Activated CD4-positive, alpha-beta T cell treated with anti-CD3 and anti-CD28 coated beads for 36 hours (primary cell): Measurements from ENCODE around the gene GLT6D1. TPM values are rescaled to one million over a fixed set of nuclear protein-coding genes. Genes with fewer than 3 reads are reported as not detected.

Source experiments
- ATAC-seq: fragments of 200-7000 bp; cut with Tn5 transposase; one replicate; pipeline ENCODE4 v1.10.0; 2021; ENCODE audit warnings: mild to moderate bottlenecking, moderate library complexity
- CTCF ChIA-PET: fragments of 350-600 bp; sonication (Branson Sonifier 250); formaldehyde crosslinking; loops from one replicate; lab custom pipeline; 2021; ENCODE audit warnings: antibody characterized with exemption; lab: Charles Lee
- POLR2A ChIA-PET: fragments of 350-600 bp; sonication (Branson Sonifier 250); formaldehyde crosslinking; loops from one replicate; lab custom pipeline; 2021; ENCODE audit warnings: antibody characterized with exemption, inconsistent platforms; lab: Charles Lee
- DNase-seq: peaks from one replicate; pipeline ENCODE4 v3.0.0-alpha.2; 2020
- H3K27ac Mint-ChIP-seq: one replicate; pipeline ENCODE4 v1.8.0; 2021; ENCODE audit warnings: mixed read lengths
- H3K27me3 Mint-ChIP-seq: one replicate; pipeline ENCODE4 v1.8.0; 2021; ENCODE audit warnings: mixed read lengths
- H3K36me3 Mint-ChIP-seq: one replicate; pipeline ENCODE4 v1.8.0; 2021; ENCODE audit warnings: low read depth, mixed read lengths
- H3K4me1 Mint-ChIP-seq: one replicate; pipeline ENCODE4 v1.8.0; 2021; ENCODE audit warnings: mixed read lengths
- H3K4me3 Mint-ChIP-seq: one replicate; pipeline ENCODE4 v1.8.0; 2021; ENCODE audit warnings: mild to moderate bottlenecking, moderate library complexity, mixed read lengths
- H3K9me3 Mint-ChIP-seq: one replicate; pipeline ENCODE4 v1.8.0; 2021; ENCODE audit warnings: low read depth, mixed read lengths
- intact Hi-C, 2 experiments: fragments of 100-400 bp; cut with DNase I in 1 of 2; cut with micrococcal nuclease in 1 of 2; formaldehyde crosslinking; loops; one replicate each; pipeline versions ENCODE4 v1.14.2 to v1.15.1; 2022 to 2024; cut with DNase I, micrococcal nuclease
- total RNA-seq, 2 experiments: library from RNA; stranded (reverse); gene quantifications; one replicate each; pipeline ENCODE4 v1.2.3, GENCODE V29; 2021

Gene GLT6D1
- total RNA-seq, 2 experiments from 2014 or later: not detected

DNA sequence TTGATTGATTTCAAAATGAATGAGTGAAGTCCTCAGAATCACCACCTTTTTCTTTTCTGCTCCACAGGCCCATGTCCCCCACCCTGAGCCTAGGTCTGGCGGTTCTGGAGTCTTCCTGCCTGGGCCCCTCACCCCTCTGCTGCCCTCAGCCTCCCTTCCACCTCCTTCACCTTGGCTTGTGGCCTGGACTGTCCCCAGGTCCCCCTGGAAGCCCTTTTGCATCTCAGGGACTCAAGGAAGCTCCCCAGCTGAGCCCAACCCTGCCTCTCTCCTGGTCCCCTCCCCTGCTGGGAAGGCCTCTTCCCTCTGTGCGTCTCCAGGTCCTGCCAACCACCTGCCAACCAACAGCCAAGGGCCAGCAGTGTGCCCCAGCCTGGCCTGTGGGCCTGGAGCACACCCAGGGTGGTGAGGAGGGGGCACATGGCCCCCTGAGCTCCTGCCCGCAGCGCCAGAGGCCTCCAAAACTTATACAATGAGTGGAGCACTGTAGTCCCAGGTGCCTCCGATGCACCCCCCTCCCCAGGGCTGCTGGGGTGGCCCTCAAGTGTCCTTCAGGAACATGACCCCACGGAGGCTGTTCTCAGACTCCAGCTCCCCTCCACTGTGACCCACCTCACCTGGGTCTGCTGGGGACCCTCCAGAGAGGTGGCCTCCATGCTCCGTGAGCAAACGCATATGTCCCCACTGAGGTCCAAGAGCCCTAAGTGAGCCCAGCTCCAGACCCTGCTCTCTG, 20.3 kb downstream of the GLT6D1 start:
- DNase-seq: no peak
- Mint-ChIP-seq H3K9me3 (no peaks in the 10 kb centered on the region), H3K4me1 (no peaks in the 10 kb centered on the region), H3K27me3 (peaks cover 4% of the 10 kb centered on the region), H3K36me3 (no peaks in the 10 kb centered on the region), H3K27ac (no peak overlapping the region), H3K4me3 (no peak overlapping the region)
- intact Hi-C loops: no loop called here
- ChIA-PET POLR2A (no interaction called here), CTCF (no interaction called here)
- no peak for ATAC-seq

DNA sequence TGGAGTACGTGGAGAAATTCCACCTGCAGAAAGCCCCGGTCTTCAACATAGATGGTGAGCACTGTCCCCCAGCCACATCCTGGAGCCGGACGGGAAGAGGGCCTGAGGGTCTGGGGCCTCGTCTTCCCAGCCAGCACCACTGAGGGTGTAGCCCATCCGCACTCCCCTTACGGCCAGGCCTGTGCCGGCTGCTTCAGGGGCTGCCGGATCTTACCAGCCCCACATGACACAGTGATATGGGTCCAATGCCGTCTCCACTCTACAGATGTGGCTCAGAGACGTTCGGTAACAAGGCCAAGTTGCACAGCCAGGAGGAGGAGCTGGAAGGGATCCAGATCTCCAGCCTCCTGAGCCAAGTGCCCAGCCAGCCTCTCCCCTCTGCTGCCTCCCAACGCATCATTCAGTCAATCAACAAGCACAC, 21.3 kb downstream of the GLT6D1 start:
- no peaks in the 10 kb centered on the region for H3K9me3 Mint-ChIP-seq
- no peaks in the 10 kb centered on the region for H3K36me3 Mint-ChIP-seq
- no peak for ATAC-seq
- POLR2A ChIA-PET: no interaction called here
- CTCF ChIA-PET: no interaction called here
- H3K4me3 Mint-ChIP-seq: no peak overlapping the region
- DNase-seq: no peak
- intact Hi-C loops: no loop called here
- H3K27ac Mint-ChIP-seq: no peak overlapping the region
- no peaks in the 10 kb centered on the region for H3K4me1 Mint-ChIP-seq
- H3K27me3 Mint-ChIP-seq: peaks cover 4% of the 10 kb centered on the region

GRCh38 chr9:135617538-135617900, 21.8 kb downstream of the GLT6D1 start:
- ATAC-seq: no peak
- no peak overlapping the region for H3K27ac Mint-ChIP-seq

DNA sequence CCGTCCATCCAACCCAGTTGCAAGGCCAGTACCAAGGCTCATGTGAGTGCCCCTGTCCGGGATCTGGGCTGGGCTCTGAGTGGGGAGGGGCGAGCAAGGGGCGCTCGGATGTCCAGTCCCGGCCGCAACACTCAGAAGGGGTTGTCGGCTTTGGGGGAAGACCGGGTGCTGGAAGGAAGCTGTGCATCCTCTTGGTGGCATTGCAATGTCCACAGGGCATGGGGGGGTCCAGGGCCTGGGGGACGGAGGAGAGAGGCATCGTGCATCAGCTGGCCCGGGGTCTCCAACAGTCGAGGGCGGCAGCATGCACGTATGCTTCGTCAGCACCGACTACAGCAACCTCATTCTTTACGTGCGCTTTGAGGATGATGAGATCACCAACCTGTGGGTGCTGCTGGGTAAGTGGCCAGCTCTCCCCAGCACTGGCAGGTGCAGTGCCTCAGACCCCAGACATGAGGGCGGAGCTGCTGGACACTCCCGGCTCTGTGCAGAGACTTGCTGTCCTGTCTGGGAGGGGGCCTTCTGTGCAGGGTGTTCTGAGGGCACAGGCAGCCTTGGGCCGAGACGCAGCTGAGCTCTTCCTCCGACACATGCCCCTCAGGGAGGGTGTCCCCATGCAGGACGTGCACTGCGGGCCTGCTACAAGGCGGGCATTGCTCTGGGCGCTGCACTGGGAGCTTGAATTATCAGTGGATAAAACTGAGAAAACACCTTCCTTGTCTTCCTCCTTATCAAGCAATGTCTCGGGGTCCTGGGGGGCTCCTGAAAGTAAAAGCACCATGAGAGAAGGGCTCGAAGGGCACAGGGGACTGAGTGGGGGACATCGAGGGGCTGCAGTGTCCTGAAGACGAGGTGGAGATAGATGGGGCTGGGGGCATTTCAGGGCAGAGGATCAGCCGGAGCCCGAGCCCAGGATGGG, 22.5 kb downstream of the GLT6D1 start:
- intact Hi-C loops: no loop called here
- ChIA-PET CTCF (no interaction called here), POLR2A (no interaction called here)
- Mint-ChIP-seq H3K9me3 (no peaks in the 10 kb centered on the region), H3K27ac (no peak overlapping the region), H3K27me3 (peaks cover 4% of the 10 kb centered on the region), H3K4me1 (no peaks in the 10 kb centered on the region), H3K36me3 (no peaks in the 10 kb centered on the region), H3K4me3 (no peak overlapping the region)
- DNase-seq: no peak
- no peak for ATAC-seq

More at GRCh38 chr9:135617538-135617900, 21.8 kb downstream of the GLT6D1 start:
- no peaks in the 10 kb centered on the region for H3K4me1 Mint-ChIP-seq
- intact Hi-C loops: no loop called here
- no peaks in the 10 kb centered on the region for H3K36me3 Mint-ChIP-seq
- no peak overlapping the region for H3K4me3 Mint-ChIP-seq
- ChIA-PET POLR2A (no interaction called here), CTCF (no interaction called here)
- H3K27me3 Mint-ChIP-seq: peaks cover 4% of the 10 kb centered on the region
- H3K9me3 Mint-ChIP-seq: no peaks in the 10 kb centered on the region
- DNase-seq: no peak

- no peaks in the 10 kb centered on the region for H3K9me3 Mint-ChIP-seq
These were observed 23.4 kb downstream of the GLT6D1 start for GRCh38 chr9:135615666-135616618.

DNA sequence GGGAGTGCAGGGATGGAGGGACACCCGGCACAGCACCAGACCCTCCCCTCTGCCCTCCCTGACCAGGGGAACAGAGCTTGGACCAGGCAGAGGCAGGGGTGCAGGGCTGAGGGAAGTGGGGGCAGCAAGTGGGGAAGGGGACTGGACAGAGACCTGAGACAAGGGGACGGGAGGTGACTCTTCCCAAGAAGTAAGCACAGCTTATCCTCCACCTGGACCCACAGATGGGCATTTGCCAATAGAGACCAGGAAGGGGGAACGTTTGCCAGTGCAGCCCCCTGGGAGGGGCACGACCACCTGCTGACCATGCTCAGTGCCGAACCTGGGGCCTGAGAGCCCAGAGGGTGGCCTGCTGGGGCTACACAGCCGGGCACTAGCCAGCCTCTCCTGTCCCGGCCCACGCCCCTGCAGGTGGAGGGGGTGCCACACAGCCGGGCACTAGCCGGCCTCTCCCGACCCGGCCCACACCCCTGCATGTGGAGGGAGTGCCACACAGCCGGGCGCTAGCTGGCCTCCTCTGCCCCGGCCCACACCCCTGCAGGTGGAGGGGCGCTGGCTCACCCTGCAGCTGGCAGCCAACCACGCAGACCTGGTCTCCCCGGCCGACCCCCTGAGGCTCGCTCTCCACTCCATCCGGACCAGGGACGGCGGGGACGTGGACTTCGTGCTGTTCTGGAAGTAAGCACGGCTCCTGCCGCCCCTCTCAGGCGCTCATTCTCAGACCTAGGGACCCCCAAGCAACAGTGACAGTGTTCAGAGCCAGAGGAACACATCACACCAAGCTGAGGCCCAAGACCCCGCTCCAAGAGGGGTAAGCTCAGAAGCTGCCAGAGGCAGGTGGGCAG, 24.3 kb downstream of the GLT6D1 start:
- H3K4me1 Mint-ChIP-seq: no peaks in the 10 kb centered on the region

More at GRCh38 chr9:135615666-135616618, 23.4 kb downstream of the GLT6D1 start:
- no peaks in the 10 kb centered on the region for H3K36me3 Mint-ChIP-seq
- ChIA-PET POLR2A (no interaction called here), CTCF (interaction anchor here (1.0 kb wide), 1 partner anchor 13 kb away, joined by 3 read pairs; no protein-coding TSS in a partner anchor)
- no peak overlapping the region for H3K4me3 Mint-ChIP-seq
- no peaks in the 10 kb centered on the region for H3K4me1 Mint-ChIP-seq
- peaks cover 4% of the 10 kb centered on the region for H3K27me3 Mint-ChIP-seq
- DNase-seq: no peak
- no peak for ATAC-seq
- H3K27ac Mint-ChIP-seq: no peak overlapping the region
- intact Hi-C loops: no loop called here

DNA sequence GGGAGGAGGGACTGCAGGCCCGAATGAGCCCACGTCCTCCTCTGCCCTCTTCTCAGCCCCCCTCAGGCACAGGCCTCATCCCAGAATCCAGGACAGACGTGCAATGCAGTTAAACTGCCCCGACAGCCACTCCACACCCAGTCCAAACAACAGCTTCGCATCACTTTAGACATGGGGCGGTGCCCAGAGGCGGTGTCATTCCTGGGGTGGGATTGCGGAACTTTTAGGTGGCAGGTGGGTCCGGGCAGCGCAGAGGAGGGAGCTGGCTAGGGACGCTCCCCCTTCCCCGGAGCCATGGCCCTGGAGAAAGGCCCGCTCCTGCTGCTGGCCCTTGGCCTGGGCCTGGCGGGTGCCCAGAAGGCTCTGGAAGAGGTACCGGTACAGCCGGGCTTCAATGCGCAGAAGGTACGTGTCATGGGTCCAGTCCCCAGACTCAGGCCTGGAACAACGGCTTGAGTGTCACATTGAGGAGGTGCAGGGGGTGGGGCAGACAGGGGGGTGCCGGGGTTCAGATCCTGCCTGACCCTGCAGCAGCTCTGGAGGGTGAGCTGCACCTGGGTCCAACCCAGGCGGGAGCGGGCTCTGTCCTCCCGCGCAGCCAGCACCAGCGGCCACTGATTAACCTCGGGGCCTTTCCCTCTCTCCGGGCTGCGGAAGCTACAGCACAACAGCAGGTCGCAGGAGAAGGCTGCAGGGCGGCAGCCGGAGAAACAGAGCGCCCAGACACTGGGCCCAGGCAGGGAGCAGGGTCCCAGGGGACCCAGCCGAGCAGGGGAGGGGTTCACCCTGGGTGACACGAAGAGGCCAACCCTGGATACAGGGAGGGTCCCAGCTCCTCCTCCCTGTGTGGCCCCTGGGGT, 25.2 kb downstream of the GLT6D1 start:
- H3K4me3 Mint-ChIP-seq: no peak overlapping the region
- H3K4me1 Mint-ChIP-seq: no peaks in the 10 kb centered on the region
- POLR2A ChIA-PET: no interaction called here
- H3K36me3 Mint-ChIP-seq: no peaks in the 10 kb centered on the region
- peaks cover 2% of the 10 kb centered on the region for H3K27me3 Mint-ChIP-seq
- intact Hi-C loops: no loop called here
- no peak for DNase-seq
- no peaks in the 10 kb centered on the region for H3K9me3 Mint-ChIP-seq
- no peak overlapping the region for H3K27ac Mint-ChIP-seq
- CTCF ChIA-PET: no interaction called here
- ATAC-seq: no peak

More for the DNA sequence above, 24.3 kb downstream of the GLT6D1 start:
- Mint-ChIP-seq H3K9me3 (no peaks in the 10 kb centered on the region), H3K27me3 (peaks cover 2% of the 10 kb centered on the region), H3K36me3 (no peaks in the 10 kb centered on the region), H3K27ac (no peak overlapping the region), H3K4me3 (no peak overlapping the region)
- ATAC-seq (no peak), DNase-seq (no peak)
- POLR2A ChIA-PET: no interaction called here
- CTCF ChIA-PET: interaction anchor here (1.0 kb wide), 1 partner anchor 12 kb away, joined by 3 read pairs; no protein-coding TSS in a partner anchor
- intact Hi-C loops: no loop called here

GRCh38 chr9:135612981-135613910, 26.1 kb downstream of the GLT6D1 start:
- POLR2A ChIA-PET: no interaction called here
- H3K4me1 Mint-ChIP-seq: no peaks in the 10 kb centered on the region
- no peak for DNase-seq
- CTCF ChIA-PET: no interaction called here
- no peak for ATAC-seq
- H3K4me3 Mint-ChIP-seq: no peak overlapping the region
- no peaks in the 10 kb centered on the region for H3K36me3 Mint-ChIP-seq
- H3K27ac Mint-ChIP-seq: no peak overlapping the region
- intact Hi-C loops: no loop called here
- peaks cover 2% of the 10 kb centered on the region for H3K27me3 Mint-ChIP-seq
- no peaks in the 10 kb centered on the region for H3K9me3 Mint-ChIP-seq

DNA sequence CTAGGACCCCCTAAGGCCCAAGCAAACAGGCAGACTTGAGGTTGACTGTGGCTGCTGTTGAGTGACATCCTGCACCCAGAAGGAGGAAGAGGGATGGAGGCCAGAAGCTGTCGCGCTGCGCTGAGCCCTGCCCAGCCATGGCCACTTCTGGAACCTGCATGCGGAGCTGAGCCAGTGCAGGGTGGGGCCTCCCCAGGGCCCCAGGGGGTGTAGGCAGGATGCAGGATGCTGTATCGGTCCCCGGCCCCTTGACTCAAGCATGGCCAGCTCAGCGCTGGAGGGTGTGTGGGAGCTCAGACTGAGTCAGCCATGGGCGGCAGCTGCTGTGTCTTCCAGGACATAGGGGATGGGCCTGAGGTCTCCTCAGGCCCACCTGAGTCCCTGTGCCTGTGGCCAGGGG, 26.9 kb downstream of the GLT6D1 start:
- Mint-ChIP-seq H3K4me1 (no peaks in the 10 kb centered on the region), H3K27me3 (peaks cover 2% of the 10 kb centered on the region), H3K4me3 (no peak overlapping the region), H3K36me3 (no peaks in the 10 kb centered on the region), H3K27ac (no peak overlapping the region), H3K9me3 (no peaks in the 10 kb centered on the region)
- ATAC-seq: no peak
- DNase-seq: no peak
- ChIA-PET CTCF (no interaction called here), POLR2A (no interaction called here)
- intact Hi-C loops: no loop called here
